Stomach smooth muscle (tissue), 2 donors: Measurements from ENCODE around the gene CYB5RL.

Experiments used
- H3K27ac ChIP-seq: one replicate; pipeline ENCODE4 v1.7.0; 2013; ENCODE audit warnings: mild to moderate bottlenecking, low read length, inconsistent platforms
- H3K27me3 ChIP-seq, 2 donors: one replicate each; pipeline ENCODE4 v1.7.0; 2013; ENCODE audit warnings: low read length in 2 of 2; ENCODE audit not compliant: insufficient read depth in 2 of 2, control insufficient read depth in 1 of 2
- H3K36me3 ChIP-seq, 2 donors: one replicate each; pipeline ENCODE4 v1.7.0; 2013; ENCODE audit warnings: low read length in 2 of 2; ENCODE audit not compliant: control insufficient read depth in 2 of 2, insufficient read depth in 2 of 2
- H3K4me1 ChIP-seq: one replicate; pipeline ENCODE4 v1.7.0; 2013; ENCODE audit warnings: low read length; ENCODE audit not compliant: control insufficient read depth, insufficient read depth
- H3K4me3 ChIP-seq, 2 donors: one replicate each; pipeline ENCODE4 v1.7.0; 2013; ENCODE audit warnings: low read length in 2 of 2
- H3K9ac ChIP-seq, 2 donors: one replicate each; pipeline ENCODE4 v1.7.0; 2013; ENCODE audit warnings: low read length in 2 of 2, mild to moderate bottlenecking in 1 of 2
- H3K9me3 ChIP-seq, 2 donors: one replicate each; pipeline ENCODE4 v1.7.0; 2013; ENCODE audit warnings: low read length in 2 of 2; ENCODE audit not compliant: control insufficient read depth in 2 of 2
- donor health status: healthy.
- donor health status: Pancreatic carcinoma.

The CYB5RL gene

GRCh38 chr1:54159733-54160316 lies 40.0 kb downstream of the CYB5RL start:
- no peak overlapping the region for H3K9ac ChIP-seq
- H3K4me3 ChIP-seq: no peak overlapping the region
- peaks cover 3% of the 10 kb centered on the region for H3K4me1 ChIP-seq
- H3K27me3 ChIP-seq: no peaks in the 10 kb centered on the region
- no peak overlapping the region for H3K27ac ChIP-seq
- no peaks in the 10 kb centered on the region for H3K36me3 ChIP-seq
- no peaks in the 10 kb centered on the region for H3K9me3 ChIP-seq

- H3K27ac ChIP-seq: no peak overlapping the region
- no peaks in the 10 kb centered on the region for H3K27me3 ChIP-seq
- no peaks in the 10 kb centered on the region for H3K9me3 ChIP-seq
- H3K4me1 ChIP-seq: peaks cover 3% of the 10 kb centered on the region
- H3K36me3 ChIP-seq: no peaks in the 10 kb centered on the region
- no peak overlapping the region for H3K9ac ChIP-seq
- H3K4me3 ChIP-seq: no peak overlapping the region
Measured at GRCh38 chr1:54158071-54158470, 41.8 kb downstream of the CYB5RL start.

- Histone ChIP-seq H3K9me3 (no peaks in the 10 kb centered on the region), H3K27ac (no peak overlapping the region), H3K36me3 (no peaks in the 10 kb centered on the region), H3K27me3 (no peaks in the 10 kb centered on the region), H3K9ac (no peak overlapping the region), H3K4me3 (no peak overlapping the region), H3K4me1 (peaks cover 2% of the 10 kb centered on the region)
Measured at GRCh38 chr1:54157401-54157800, 42.4 kb downstream of the CYB5RL start.

GRCh38 chr1:54156986-54157385 lies 42.8 kb downstream of the CYB5RL start:
- Histone ChIP-seq H3K27ac (no peak overlapping the region), H3K36me3 (no peaks in the 10 kb centered on the region), H3K4me3 (no peak overlapping the region), H3K9ac (no peak overlapping the region), H3K4me1 (peaks cover 2% of the 10 kb centered on the region), H3K27me3 (no peaks in the 10 kb centered on the region), H3K9me3 (no peaks in the 10 kb centered on the region)

- Histone ChIP-seq H3K4me3 (no peak overlapping the region), H3K4me1 (peaks cover 2% of the 10 kb centered on the region), H3K27ac (no peak overlapping the region), H3K9me3 (no peaks in the 10 kb centered on the region), H3K36me3 (no peaks in the 10 kb centered on the region), H3K27me3 (no peaks in the 10 kb centered on the region), H3K9ac (no peak overlapping the region)
Measured at GRCh38 chr1:54156201-54156600, 43.6 kb downstream of the CYB5RL start.

GRCh38 chr1:54153535-54154439 lies 46.0 kb downstream of the CYB5RL start:
- H3K36me3 ChIP-seq: no peaks in the 10 kb centered on the region
- no peaks in the 10 kb centered on the region for H3K9me3 ChIP-seq
- H3K27me3 ChIP-seq: no peaks in the 10 kb centered on the region
- H3K27ac ChIP-seq: no peak overlapping the region
- no peak overlapping the region for H3K9ac ChIP-seq
- no peak overlapping the region for H3K4me3 ChIP-seq
- H3K4me1 ChIP-seq: peaks cover 2% of the 10 kb centered on the region

GRCh38 chr1:54152696-54153095 lies 47.1 kb downstream of the CYB5RL start, which contains the start of gene CDCP2:
Gene CDCP2 (minus strand): TSS chr1:54153000. CDS start chr1:54152922, 78 bp downstream.
- Histone ChIP-seq H3K4me3 (no peak within 1 kb of the TSS), H3K9me3 (no peaks in the 10 kb centered on the region), H3K4me1 (peaks cover 2% of the 10 kb centered on the region), H3K27me3 (no peaks in the 10 kb centered on the region), H3K9ac (no peak within 1 kb of the TSS), H3K27ac (no peak within 1 kb of the TSS), H3K36me3 (no peaks in the 10 kb centered on the region)

- Histone ChIP-seq H3K9ac (no peak overlapping the region), H3K36me3 (no peaks in the 10 kb centered on the region), H3K9me3 (no peaks in the 10 kb centered on the region), H3K27me3 (no peaks in the 10 kb centered on the region), H3K4me1 (peaks cover 2% of the 10 kb centered on the region), H3K27ac (no peak overlapping the region), H3K4me3 (no peak overlapping the region)
Measured at GRCh38 chr1:54151013-54151412, 48.8 kb downstream of the CYB5RL start.
